GM18520 (cell line): ENCODE data around the gene TRIM9.

Experiments used
- ATAC-seq: cut with Tn5 transposase; IDR thresholded peaks from one replicate; pipeline ENCODE4 v1.9.1; 2021; ENCODE audit not compliant: unreplicated experiment

Gene TRIM9

GRCh38 chr14:51093371-51094281 lies 1.3 kb downstream of the TRIM9 start:
- no peak for ATAC-seq

- no peak for ATAC-seq
Measured at GRCh38 chr14:51092965-51093364, 1.9 kb downstream of the TRIM9 start.

GRCh38 chr14:51089278-51089677 lies 5.6 kb downstream of the TRIM9 start:
- no peak for ATAC-seq

GRCh38 chr14:51087031-51087441 lies 7.9 kb downstream of the TRIM9 start:
- ATAC-seq: no peak

GRCh38 chr14:51086044-51086443 lies 8.9 kb downstream of the TRIM9 start:
- ATAC-seq: no peak

GRCh38 chr14:51084962-51085361 lies 9.9 kb downstream of the TRIM9 start:
- ATAC-seq: no peak

- ATAC-seq: no peak
Measured at GRCh38 chr14:51084507-51084906, 10.4 kb downstream of the TRIM9 start.

GRCh38 chr14:51082349-51082748 lies 12.6 kb downstream of the TRIM9 start:
- no peak for ATAC-seq

GRCh38 chr14:51081712-51082111 lies 13.2 kb downstream of the TRIM9 start:
- ATAC-seq: no peak

GRCh38 chr14:51081209-51081608 lies 13.7 kb downstream of the TRIM9 start:
- no peak for ATAC-seq

GRCh38 chr14:51080645-51081044 lies 14.3 kb downstream of the TRIM9 start:
- no peak for ATAC-seq

GRCh38 chr14:51079489-51079888 lies 15.4 kb downstream of the TRIM9 start:
- ATAC-seq: no peak

GRCh38 chr14:51079085-51079484 lies 15.8 kb downstream of the TRIM9 start:
- ATAC-seq: no peak

GRCh38 chr14:51074701-51075385 lies 20.1 kb downstream of the TRIM9 start:
- no peak for ATAC-seq

- ATAC-seq: no peak
Measured at GRCh38 chr14:51073731-51074130, 21.2 kb downstream of the TRIM9 start.

- ATAC-seq: no peak
Measured at GRCh38 chr14:51072976-51073375, 21.9 kb downstream of the TRIM9 start.

GRCh38 chr14:51071857-51072256 lies 23.0 kb downstream of the TRIM9 start:
- ATAC-seq: no peak

- no peak for ATAC-seq
Measured at GRCh38 chr14:51070726-51071125, 24.2 kb downstream of the TRIM9 start.

GRCh38 chr14:51069055-51069454 lies 25.9 kb downstream of the TRIM9 start:
- no peak for ATAC-seq

GRCh38 chr14:51068268-51068667 lies 26.6 kb downstream of the TRIM9 start:
- ATAC-seq: no peak

- ATAC-seq: no peak
Measured at GRCh38 chr14:51067295-51067694, 27.6 kb downstream of the TRIM9 start.

GRCh38 chr14:51066576-51066975 lies 28.3 kb downstream of the TRIM9 start:
- no peak for ATAC-seq
